Measurements from ENCODE around the gene GABPB1. TPM values are rescaled to one million over a fixed set of nuclear protein-coding genes. Genes with fewer than 3 reads are reported as not detected.

GABPB1 gene
- total RNA-seq, 3 donors from 2014 or later (not counting 1 experiment from before 2014, with no cell fraction given) = 20.8 to 30.8 (median 26.3) TPM

- H3K27me3 Mint-ChIP-seq (ENCODE audit: low read depth in 2 of 2) = no peaks in the 10 kb centered on the region
- H3K27ac Mint-ChIP-seq = peak overlapping the region in 1 of 2 donors; percentile 3
- DNase-seq (peak in 1 of 2 donors; percentile 18), ATAC-seq (peak in 1 of 3 donors; percentile 34)
- H3K9me3 Mint-ChIP-seq = no peaks in the 10 kb centered on the region
- no peaks in the 10 kb centered on the region for H3K4me1 ChIP-seq (ENCODE audit: control insufficient read depth, insufficient read depth, low read length)
- H3K36me3 ChIP-seq (ENCODE audit: control insufficient read depth, insufficient read depth, low read length) = no peaks in the 10 kb centered on the region
- no peak overlapping the region for H3K27ac ChIP-seq (ENCODE audit: low read length)
- no peaks in the 10 kb centered on the region for H3K36me3 Mint-ChIP-seq
- H3K27me3 ChIP-seq (ENCODE audit: control insufficient read depth, insufficient read depth, low read length) = no peaks in the 10 kb centered on the region
- H3K9me3 ChIP-seq (ENCODE audit: control insufficient read depth, insufficient read depth, low read length) = no peaks in the 10 kb centered on the region
- no peak overlapping the region for H3K4me3 Mint-ChIP-seq
- H3K4me1 Mint-ChIP-seq = peaks cover 12 to 22% of the 10 kb centered on the region in 2 donors
- intact Hi-C loops (cut with micrococcal nuclease) = no loop called here
- WGBS (ENCODE audit: insufficient coverage) = 100% methylated on average over 1 of the region's 1 CpG
- TF ChIP-seq CTCF (IDR thresholded peaks at IDR 0.05) = no peak
- no peak overlapping the region for H3K4me3 ChIP-seq (ENCODE audit: low read length)
Observed at GRCh38 chr15:50330921-50331320, 24.1 kb downstream of the GABPB1 start.

- Histone ChIP-seq H3K4me1 (ENCODE audit: control insufficient read depth, insufficient read depth, low read length) (no peaks in the 10 kb centered on the region), H3K27me3 (ENCODE audit: control insufficient read depth, insufficient read depth, low read length) (no peaks in the 10 kb centered on the region), H3K4me3 (ENCODE audit: low read length) (no peak overlapping the region), H3K27ac (ENCODE audit: low read length) (no peak overlapping the region), H3K36me3 (ENCODE audit: control insufficient read depth, insufficient read depth, low read length) (no peaks in the 10 kb centered on the region), H3K9me3 (ENCODE audit: control insufficient read depth, insufficient read depth, low read length) (no peaks in the 10 kb centered on the region)
- H3K27ac Mint-ChIP-seq = no peak overlapping the region
- intact Hi-C loops (cut with micrococcal nuclease) = no loop called here
- no peak for TF ChIP-seq CTCF (IDR thresholded peaks at IDR 0.05)
- ATAC-seq (no peak), DNase-seq (no peak)
- H3K27me3 Mint-ChIP-seq (ENCODE audit: low read depth in 2 of 2) = no peaks in the 10 kb centered on the region
- no peak overlapping the region for H3K4me3 Mint-ChIP-seq
- H3K36me3 Mint-ChIP-seq = no peaks in the 10 kb centered on the region
- peaks cover 0 to 14% of the 10 kb centered on the region in 2 donors for H3K4me1 Mint-ChIP-seq
- WGBS (ENCODE audit: insufficient coverage) = 100% methylated on average over 2 of the region's 3 CpGs
- no peaks in the 10 kb centered on the region for H3K9me3 Mint-ChIP-seq
Observed at GRCh38 chr15:50328116-50328515, 26.9 kb downstream of the GABPB1 start.

GRCh38 chr15:50321680-50322210 lies 33.3 kb downstream of the GABPB1 start:
- intact Hi-C loops (cut with micrococcal nuclease) = no loop called here
- Histone ChIP-seq H3K4me1 (ENCODE audit: control insufficient read depth, insufficient read depth, low read length) (peaks cover 3% of the 10 kb centered on the region), H3K36me3 (ENCODE audit: control insufficient read depth, insufficient read depth, low read length) (no peaks in the 10 kb centered on the region), H3K27ac (ENCODE audit: low read length) (no peak overlapping the region), H3K27me3 (ENCODE audit: control insufficient read depth, insufficient read depth, low read length) (no peaks in the 10 kb centered on the region), H3K4me3 (ENCODE audit: low read length) (no peak overlapping the region), H3K9me3 (ENCODE audit: control insufficient read depth, insufficient read depth, low read length) (no peaks in the 10 kb centered on the region)
- DNase-seq (no peak), ATAC-seq (no peak)
- Mint-ChIP-seq H3K36me3 (no peaks in the 10 kb centered on the region), H3K4me3 (no peak overlapping the region), H3K4me1 (peaks cover 13 to 20% of the 10 kb centered on the region in 2 donors), H3K9me3 (no peaks in the 10 kb centered on the region), H3K27ac (no peak overlapping the region), H3K27me3 (ENCODE audit: low read depth in 2 of 2) (no peaks in the 10 kb centered on the region)
- no peak for TF ChIP-seq CTCF (IDR thresholded peaks at IDR 0.05)
- WGBS (ENCODE audit: insufficient coverage) = 82% methylated on average over 2 of the region's 3 CpGs

- no peak overlapping the region for H3K4me3 ChIP-seq (ENCODE audit: low read length)
- intact Hi-C loops (cut with micrococcal nuclease) = no loop called here
- ATAC-seq = no peak
Observed at GRCh38 chr15:50320504-50320903, 34.5 kb downstream of the GABPB1 start.

More at GRCh38 chr15:50320504-50320903, 34.5 kb downstream of the GABPB1 start:
- H3K36me3 Mint-ChIP-seq = no peaks in the 10 kb centered on the region
- H3K27me3 Mint-ChIP-seq (ENCODE audit: low read depth in 2 of 2) = no peaks in the 10 kb centered on the region
- no peaks in the 10 kb centered on the region for H3K9me3 Mint-ChIP-seq
- no peaks in the 10 kb centered on the region for H3K9me3 ChIP-seq (ENCODE audit: control insufficient read depth, insufficient read depth, low read length)
- no peaks in the 10 kb centered on the region for H3K36me3 ChIP-seq (ENCODE audit: control insufficient read depth, insufficient read depth, low read length)
- peak overlapping the region in 1 of 2 donors; percentile 0 for H3K27ac Mint-ChIP-seq
- H3K27me3 ChIP-seq (ENCODE audit: control insufficient read depth, insufficient read depth, low read length) = no peaks in the 10 kb centered on the region
- TF ChIP-seq CTCF (IDR thresholded peaks at IDR 0.05) = no peak
- H3K4me1 ChIP-seq (ENCODE audit: control insufficient read depth, insufficient read depth, low read length) = peaks cover 3% of the 10 kb centered on the region
- H3K27ac ChIP-seq (ENCODE audit: low read length) = no peak overlapping the region
- H3K4me1 Mint-ChIP-seq = peaks cover 13 to 20% of the 10 kb centered on the region in 2 donors
- no peak for DNase-seq
- no peak overlapping the region for H3K4me3 Mint-ChIP-seq

Measured in natural killer cell (primary cell).